HEK293 (cell line): Measurements from ENCODE around the gene DYNC2I2.

Experiments used
- CTCF ChIA-PET: fragments of 350-600 bp; formaldehyde crosslinking; extraction: SDS; loops from one replicate; lab custom pipeline; 2021; ENCODE audit warnings: antibody characterized with exemption; lab: Yijun Ruan, JAX
- POLR2A ChIA-PET: fragments of 300-600 bp; formaldehyde crosslinking; extraction: SDS; loops from one replicate; lab custom pipeline; 2020; ENCODE audit warnings: antibody characterized with exemption, inconsistent platforms; lab: Yijun Ruan, JAX
- H3K27ac ChIP-seq: fragments of 200-500 bp; sonication (Bioruptor generic); 2 replicates; pipeline ENCODE4 v1.5.1; 2014; ENCODE audit warnings: low read depth, low read length, control low read depth, inconsistent platforms; ENCODE audit errors: extremely low read depth
- H3K36me3 ChIP-seq, 2 experiments: fragments of 200-500 bp in 1 of 2; sonication (Bioruptor generic) in 1 of 2; 1 replicate in 1 of 2; 2 replicates in 1 of 2; pipeline ENCODE4 v1.5.1; 2014 to 2017; ENCODE audit warnings: inconsistent platforms in 2 of 2, low read length in 2 of 2; ENCODE audit not compliant: control insufficient read depth in 2 of 2, insufficient read depth in 1 of 2
- H3K4me1 ChIP-seq: fragments of 200-500 bp; sonication (Bioruptor generic); 2 replicates; pipeline ENCODE4 v1.5.1; 2014; ENCODE audit warnings: mild to moderate bottlenecking, low read length, inconsistent platforms; ENCODE audit not compliant: control insufficient read depth, insufficient read depth
- H3K4me3 ChIP-seq: 2 replicates; pipeline ENCODE4 v1.5.1; 2011; ENCODE audit warnings: low read depth, mild to moderate bottlenecking, control low read depth, low read length, moderate library complexity
- H3K9me3 ChIP-seq: fragments of 200-500 bp; sonication (Bioruptor generic); 2 replicates; pipeline ENCODE4 v1.5.1; 2014; ENCODE audit warnings: low read depth, low read length, inconsistent platforms; ENCODE audit not compliant: control insufficient read depth, insufficient read depth
- BCL11B ChIP-seq: fragments of 450-650 bp; formaldehyde crosslinking; IDR thresholded peaks from 2 replicates; pipeline ENCODE4 v1.5.1; 2016; ENCODE audit warnings: low read depth, missing biosample characterization, missing genetic modification characterization
- GLI2 ChIP-seq: fragments of 450-650 bp; formaldehyde crosslinking; IDR thresholded peaks from 2 replicates; pipeline ENCODE4; 2017; ENCODE audit warnings: missing biosample characterization, missing genetic modification characterization, low read depth, borderline replicate concordance
- GLIS1 ChIP-seq: fragments of 450-650 bp; formaldehyde crosslinking; IDR thresholded peaks from 2 replicates; pipeline ENCODE4 v1.5.1; 2016; ENCODE audit warnings: missing biosample characterization, missing genetic modification characterization
- KLF16 ChIP-seq: fragments of 450-650 bp; formaldehyde crosslinking; IDR thresholded peaks from 2 replicates; pipeline ENCODE4 v1.5.1; 2017; ENCODE audit warnings: missing biosample characterization, missing genetic modification characterization
- KLF7 ChIP-seq: fragments of 450-650 bp; formaldehyde crosslinking; IDR thresholded peaks from 2 replicates; pipeline ENCODE4 v1.5.1; 2016; ENCODE audit warnings: missing biosample characterization, missing genetic modification characterization, borderline replicate concordance
- OVOL3 ChIP-seq: fragments of 450-650 bp; formaldehyde crosslinking; IDR thresholded peaks from 2 replicates; pipeline ENCODE4 v1.5.1; 2016; ENCODE audit warnings: missing biosample characterization, missing genetic modification characterization
- PRDM10 ChIP-seq: fragments of 450-650 bp; formaldehyde crosslinking; IDR thresholded peaks from 2 replicates; pipeline ENCODE4 v1.5.1; 2016; ENCODE audit warnings: missing biosample characterization, missing genetic modification characterization
- PRDM6 ChIP-seq: fragments of 450-650 bp; formaldehyde crosslinking; IDR thresholded peaks from 2 replicates; pipeline ENCODE4 v1.5.1; 2017; ENCODE audit warnings: missing biosample characterization, missing genetic modification characterization
- ZBTB20 ChIP-seq: fragments of 450-650 bp; formaldehyde crosslinking; IDR thresholded peaks from 2 replicates; pipeline ENCODE4 v1.5.1; 2016; ENCODE audit warnings: missing biosample characterization, missing genetic modification characterization
- ZBTB49 ChIP-seq: fragments of 450-650 bp; formaldehyde crosslinking; IDR thresholded peaks from 2 replicates; pipeline ENCODE4 v1.5.1; 2016; ENCODE audit warnings: missing biosample characterization, missing genetic modification characterization, low read depth
- ZNF133 ChIP-seq: fragments of 450-650 bp; formaldehyde crosslinking; IDR thresholded peaks from 2 replicates; pipeline ENCODE4 v1.5.1; 2016; ENCODE audit warnings: missing biosample characterization, missing genetic modification characterization
- ZNF174 ChIP-seq: fragments of 450-650 bp; formaldehyde crosslinking; IDR thresholded peaks from 2 replicates; pipeline ENCODE4 v1.5.0; 2017; ENCODE audit warnings: missing biosample characterization, mild to moderate bottlenecking, missing genetic modification characterization
- ZNF184 ChIP-seq: fragments of 450-650 bp; IDR thresholded peaks from 2 replicates; pipeline ENCODE4 v1.5.1; 2018; ENCODE audit warnings: missing biosample characterization, mild to moderate bottlenecking, missing genetic modification characterization
- ZNF266 ChIP-seq: fragments of 450-650 bp; formaldehyde crosslinking; IDR thresholded peaks from 2 replicates; pipeline ENCODE4 v1.5.1; 2016; ENCODE audit warnings: missing biosample characterization, missing genetic modification characterization, low read depth
- ZNF311 ChIP-seq: fragments of 450-650 bp; formaldehyde crosslinking; IDR thresholded peaks from 2 replicates; pipeline ENCODE4 v1.5.1; 2017; ENCODE audit warnings: missing biosample characterization, missing genetic modification characterization, borderline replicate concordance
- ZNF335 ChIP-seq: fragments of 450-650 bp; formaldehyde crosslinking; conservative IDR thresholded peaks from 2 replicates; pipeline ENCODE4 v1.5.1; 2016; ENCODE audit warnings: missing biosample characterization, missing genetic modification characterization
- ZNF362 ChIP-seq: fragments of 450-650 bp; formaldehyde crosslinking; IDR thresholded peaks from 2 replicates; pipeline ENCODE4 v1.5.1; 2016; ENCODE audit warnings: missing biosample characterization, missing genetic modification characterization
- ZNF549 ChIP-seq: fragments of 450-650 bp; IDR thresholded peaks from 2 replicates; pipeline ENCODE4 v1.5.1; 2018; ENCODE audit warnings: missing biosample characterization, missing genetic modification characterization, mild to moderate bottlenecking, inconsistent platforms, moderate library complexity
- ZNF561 ChIP-seq: fragments of 450-650 bp; IDR thresholded peaks from 2 replicates; pipeline ENCODE4 v1.5.1; 2018; ENCODE audit warnings: missing biosample characterization, missing genetic modification characterization, borderline replicate concordance
- ZNF660 ChIP-seq: fragments of 450-650 bp; IDR thresholded peaks from 2 replicates; pipeline ENCODE4 v1.5.1; 2018; ENCODE audit warnings: missing biosample characterization, mild to moderate bottlenecking, missing genetic modification characterization
- ZNF664 ChIP-seq: fragments of 450-650 bp; formaldehyde crosslinking; IDR thresholded peaks from 2 replicates; pipeline ENCODE4 v1.5.1; 2016; ENCODE audit warnings: missing biosample characterization, missing genetic modification characterization
- ZNF677 ChIP-seq: fragments of 450-650 bp; IDR thresholded peaks from 2 replicates; pipeline ENCODE4 v1.5.0; 2018; ENCODE audit warnings: missing biosample characterization, mild to moderate bottlenecking, missing genetic modification characterization, moderate library complexity
- ZNF701 ChIP-seq: fragments of 450-650 bp; formaldehyde crosslinking; IDR thresholded peaks from 2 replicates; pipeline ENCODE4 v1.5.1; 2016; ENCODE audit warnings: missing biosample characterization, missing genetic modification characterization
- ZNF785 ChIP-seq: fragments of 450-650 bp; formaldehyde crosslinking; IDR thresholded peaks from 2 replicates; pipeline ENCODE4 v1.5.1; 2016; ENCODE audit warnings: missing biosample characterization, missing genetic modification characterization
- ZSCAN30 ChIP-seq: fragments of 450-650 bp; IDR thresholded peaks from 2 replicates; pipeline ENCODE4 v1.5.1; 2018; ENCODE audit warnings: missing biosample characterization, mild to moderate bottlenecking, missing genetic modification characterization, moderate library complexity
- ZSCAN5A ChIP-seq: fragments of 450-650 bp; formaldehyde crosslinking; IDR thresholded peaks from 2 replicates; pipeline ENCODE4 v1.5.1; 2016; ENCODE audit warnings: missing biosample characterization, missing genetic modification characterization
- ZXDB ChIP-seq: fragments of 450-650 bp; formaldehyde crosslinking; IDR thresholded peaks from 2 replicates; pipeline ENCODE4 v1.5.1; 2016; ENCODE audit warnings: missing biosample characterization, missing genetic modification characterization

DYNC2I2 gene

GRCh38 chr9:128683340-128684064 lies 26.9 kb upstream of the DYNC2I2 start (continued):
- TF ChIP-seq ZNF184 (no peak), ZSCAN30 (tag by site-specific recombination) (no peak), ZNF362 (no peak), ZNF174 (tag by site-specific recombination) (no peak), ZSCAN5A (tag by site-specific recombination) (no peak), KLF16 (tag by site-specific recombination) (no peak), ZNF660 (tag by site-specific recombination) (no peak), KLF7 (tag by site-specific recombination) (no peak), BCL11B (tag by site-specific recombination) (no peak), ZNF701 (tag by site-specific recombination) (no peak), ZNF677 (tag by site-specific recombination) (no peak), ZNF133 (tag by site-specific recombination) (no peak), ZNF549 (tag by site-specific recombination) (no peak), ZNF266 (no peak), GLI2 (tag by site-specific recombination) (no peak), ZNF561 (tag by site-specific recombination) (no peak), ZBTB20 (peak; percentile 34; the same call in 1 of the 2 replicates), ZXDB (peak; percentile 31; the same call in 1 of the 2 replicates), ZNF785 (no peak), ZBTB49 (tag by site-specific recombination) (no peak), ZNF335 (tag by site-specific recombination) (peak; percentile 64)

- H3K4me3 ChIP-seq: no peak overlapping the region
- CTCF ChIA-PET: no interaction called here
- no peaks in the 10 kb centered on the region for H3K9me3 ChIP-seq
- no peaks in the 10 kb centered on the region; a peak in 1 of 3 replicates for H3K36me3 ChIP-seq
- POLR2A ChIA-PET: no interaction called here
- H3K4me1 ChIP-seq: no peaks in the 10 kb centered on the region
- no peak overlapping the region for H3K27ac ChIP-seq
- no peak for TF ChIP-seq OVOL3 (tag by site-specific recombination)
- no peak for TF ChIP-seq ZNF311
- no peak for TF ChIP-seq PRDM10 (tag by site-specific recombination)
- no peak for TF ChIP-seq PRDM6 (tag by site-specific recombination)
- no peak for TF ChIP-seq GLIS1 (tag by site-specific recombination)
- no peak for TF ChIP-seq ZNF664 (tag by site-specific recombination)
These were observed 21.1 kb upstream of the DYNC2I2 start for GRCh38 chr9:128677794-128678193.
